ENCODE measurements around the gene TMEM221.
"Not testable (repeated sequence)": the region's sequence is repeated elsewhere in the genome, so short reads cannot be mapped to it uniquely, and the experiment has no call there.

Gene TMEM221

GRCh38 chr19:17448131-17448967 lies at the start of gene TMEM221:
TMEM221 (minus strand) TSS chr19:17448668; CDS start chr19:17448462, 206 bp downstream.
- DNase-seq = no peak

GRCh38 chr19:17497149-17497798 lies 48.8 kb upstream of the TMEM221 start:
- DNase-seq = no peak

- peak; percentile 17 for DNase-seq
These were observed 48.0 kb upstream of the TMEM221 start for GRCh38 chr19:17496337-17496997.

- DNase-seq = no peak
These were observed 47.3 kb upstream of the TMEM221 start for GRCh38 chr19:17495639-17496296.

GRCh38 chr19:17491287-17491686 lies 42.8 kb upstream of the TMEM221 start:
- DNase-seq = no peak

- DNase-seq = no peak
These were observed 41.9 kb upstream of the TMEM221 start for GRCh38 chr19:17490411-17490810.

GRCh38 chr19:17489392-17490030 lies 41.0 kb upstream of the TMEM221 start:
- no peak for DNase-seq

- no peak for DNase-seq
These were observed 40.3 kb upstream of the TMEM221 start for GRCh38 chr19:17488593-17489391.

- no peak for DNase-seq
These were observed 39.0 kb upstream of the TMEM221 start for GRCh38 chr19:17487284-17488121.

GRCh38 chr19:17486545-17487240 lies 38.2 kb upstream of the TMEM221 start:
- no peak for DNase-seq

GRCh38 chr19:17484520-17485185 lies 36.2 kb upstream of the TMEM221 start:
- no peak for DNase-seq

GRCh38 chr19:17483605-17484002 lies 35.1 kb upstream of the TMEM221 start:
- no peak for DNase-seq

GRCh38 chr19:17482877-17483604 lies 34.6 kb upstream of the TMEM221 start:
- DNase-seq = no peak

- DNase-seq = no peak
These were observed 33.5 kb upstream of the TMEM221 start for GRCh38 chr19:17481986-17482385.

- DNase-seq = no peak
These were observed 30.9 kb upstream of the TMEM221 start for GRCh38 chr19:17479325-17479791.

GRCh38 chr19:17475541-17476115 lies 27.2 kb upstream of the TMEM221 start:
- DNase-seq = no peak

GRCh38 chr19:17475011-17475540 lies 26.6 kb upstream of the TMEM221 start:
- not testable (repeated sequence) for DNase-seq

GRCh38 chr19:17473041-17473440 lies 24.6 kb upstream of the TMEM221 start:
- DNase-seq = no peak

Data from NCI-H2107 (cell line).